Uterus (tissue), 4 donors: ENCODE measurements around the gene PDLIM1. TPM values are rescaled to one million over a fixed set of nuclear protein-coding genes. Genes with fewer than 3 reads are reported as not detected.

ENCODE experiments used
- DNase-seq, 2 donors: peaks; one replicate each; pipeline ENCODE4 v3.0.0-alpha.2; 2019 to 2020
- H3K27ac ChIP-seq, 2 donors: fragments of 200-600 bp; sonication (generic); 1 replicate in 1 of 2; 2 replicates in 1 of 2; pipeline ENCODE4 v1.5.1; 2016 to 2018
- H3K27me3 ChIP-seq, 2 donors: fragments of 200-600 bp; sonication (generic); one replicate each; pipeline ENCODE4 v1.5.1; 2018 to 2019; ENCODE audit warnings: control low read depth in 1 of 2
- H3K36me3 ChIP-seq, 2 donors: fragments of 200-600 bp; sonication (generic); one replicate each; pipeline ENCODE4 v1.5.1; 2019; ENCODE audit warnings: control low read depth in 1 of 2
- H3K4me1 ChIP-seq, 2 donors: fragments of 200-600 bp; sonication (generic); one replicate each; pipeline ENCODE4 v1.5.1; 2018 to 2019; ENCODE audit warnings: control low read depth in 1 of 2
- H3K4me3 ChIP-seq, 2 donors: fragments of 200-600 bp; sonication (generic); 1 replicate in 1 of 2; 2 replicates in 1 of 2; pipeline ENCODE4 v1.5.1; 2018 to 2019; ENCODE audit warnings: mild to moderate bottlenecking in 1 of 2
- H3K9me3 ChIP-seq, 2 donors: fragments of 200-600 bp; sonication (generic); one replicate each; pipeline ENCODE4 v1.5.1; 2019; ENCODE audit warnings: control low read depth in 1 of 2
- CTCF ChIP-seq, 4 experiments: fragments of 200-600 bp in 2 of 4; fragments of 450-650 bp in 2 of 4; sonication (generic) in 2 of 4; IDR thresholded peaks; one replicate each; pipeline ENCODE4 v1.5.1; 2016 to 2019; ENCODE audit warnings: antibody characterized with exemption in 4 of 4, mild to moderate bottlenecking in 2 of 4, moderate library complexity in 1 of 4
- POLR2A ChIP-seq, 2 donors: fragments of 450-650 bp; IDR thresholded peaks; one replicate each; pipeline ENCODE4 v1.6.1; 2016; ENCODE audit warnings: antibody characterized with exemption in 2 of 2, mild to moderate bottlenecking in 1 of 2, moderate library complexity in 1 of 2
- intact Hi-C: fragments of 100-400 bp; cut with DNase I; formaldehyde crosslinking; loops from one replicate; pipeline ENCODE4 v1.15.1; 2023; ENCODE audit warnings: low total_unique reads
- total RNA-seq, 4 donors: library from RNA; depleted of rRNA in 3 of 4; stranded (reverse); fragments of >200 nt in 3 of 4; gene quantifications; one replicate each; pipeline versions ENCODE4 v1.1.0 to v1.2.4, GENCODE V29; 2014 to 2023
- donor health status: DM: yes; HTN: yes; CAD: no.

PDLIM1 gene
- total RNA-seq, 4 donors from 2014 or later: 14.0 to 192 (median 86.7) TPM

- intact Hi-C loops: no loop called here
- peak; percentile 83 to 92 for DNase-seq
- Histone ChIP-seq H3K27me3 (no peaks in the 10 kb centered on the region), H3K9me3 (no peaks in the 10 kb centered on the region), H3K27ac (peak overlapping the region; percentile 63 to 77), H3K36me3 (no peaks in the 10 kb centered on the region), H3K4me3 (no peak overlapping the region), H3K4me1 (no peaks in the 10 kb centered on the region)
- no peak for TF ChIP-seq CTCF (IDR thresholded peaks at IDR 0.05)
These were observed 17.8 kb upstream of the PDLIM1 start for GRCh38 chr10:95308389-95309302.

GRCh38 chr10:95306851-95307250 is 16.0 kb upstream of the PDLIM1 start:
- Histone ChIP-seq H3K4me3 (no peak overlapping the region), H3K27ac (no peak overlapping the region), H3K4me1 (no peaks in the 10 kb centered on the region), H3K9me3 (no peaks in the 10 kb centered on the region), H3K27me3 (no peaks in the 10 kb centered on the region), H3K36me3 (no peaks in the 10 kb centered on the region)
- TF ChIP-seq CTCF (IDR thresholded peaks at IDR 0.05): no peak
- no peak for TF ChIP-seq POLR2A (IDR thresholded peaks at IDR 0.05)
- DNase-seq: no peak
- intact Hi-C loops: no loop called here

- no peak overlapping the region for H3K4me3 ChIP-seq
- no peak for DNase-seq
- TF ChIP-seq CTCF (IDR thresholded peaks at IDR 0.05) (no peak), POLR2A (IDR thresholded peaks at IDR 0.05) (no peak)
- H3K27me3 ChIP-seq: no peaks in the 10 kb centered on the region
- H3K36me3 ChIP-seq: no peaks in the 10 kb centered on the region
- no peak overlapping the region for H3K27ac ChIP-seq
- no peaks in the 10 kb centered on the region for H3K4me1 ChIP-seq
- H3K9me3 ChIP-seq: no peaks in the 10 kb centered on the region
- intact Hi-C loops: no loop called here
These were observed 15.5 kb upstream of the PDLIM1 start for GRCh38 chr10:95306318-95306650.

GRCh38 chr10:95305606-95306317 is 15.0 kb upstream of the PDLIM1 start:
- Histone ChIP-seq H3K4me1 (no peaks in the 10 kb centered on the region), H3K27me3 (no peaks in the 10 kb centered on the region), H3K36me3 (no peaks in the 10 kb centered on the region), H3K9me3 (no peaks in the 10 kb centered on the region), H3K4me3 (no peak overlapping the region), H3K27ac (no peak overlapping the region)
- DNase-seq: no peak
- TF ChIP-seq POLR2A (IDR thresholded peaks at IDR 0.05) (no peak), CTCF (IDR thresholded peaks at IDR 0.05) (no peak)
- intact Hi-C loops: no loop called here

- no peak for DNase-seq
- no peak overlapping the region for H3K4me3 ChIP-seq
- no peak for TF ChIP-seq CTCF (IDR thresholded peaks at IDR 0.05)
- no peak for TF ChIP-seq POLR2A (IDR thresholded peaks at IDR 0.05)
- H3K27ac ChIP-seq: no peak overlapping the region
- H3K9me3 ChIP-seq: no peaks in the 10 kb centered on the region
- no peaks in the 10 kb centered on the region for H3K4me1 ChIP-seq
- intact Hi-C loops: no loop called here
- H3K27me3 ChIP-seq: no peaks in the 10 kb centered on the region
- no peaks in the 10 kb centered on the region for H3K36me3 ChIP-seq
These were observed 14.2 kb upstream of the PDLIM1 start for GRCh38 chr10:95304976-95305375.
